Keratinocyte (primary cell): ENCODE data around the gene CLDN18. TPM values are rescaled to one million over a fixed set of nuclear protein-coding genes. Genes with fewer than 3 reads are reported as not detected.

Experiments
- DNase-seq: peaks from one replicate; pipeline ENCODE4 v3.0.0-alpha.2; 2011; ENCODE audit warnings: low read depth, missing footprints, low spot score
- FAIRE-seq: peaks from 2 replicates; lab custom pipeline; 2011; peaks lifted over from hg19 to GRCh38; lab: Jason Lieb, UNC
- H2AFZ ChIP-seq: 2 replicates; pipeline ENCODE4 v1.6.0; 2012; ENCODE audit warnings: low read length, control low read depth, inconsistent platforms; ENCODE audit not compliant: control insufficient read depth
- H3K27ac ChIP-seq: 2 replicates; pipeline ENCODE4 v1.5.1; 2011; ENCODE audit warnings: low read length; ENCODE audit not compliant: control insufficient read depth, insufficient read depth
- H3K27me3 ChIP-seq: 3 replicates; pipeline ENCODE4 v1.6.0; 2011; ENCODE audit warnings: low read length; ENCODE audit not compliant: control insufficient read depth, insufficient read depth; ENCODE audit errors: extremely low read depth
- H3K36me3 ChIP-seq, 2 experiments: 2 replicates in 1 of 2; 3 replicates in 1 of 2; pipeline ENCODE4 v1.5.1; 2011; ENCODE audit warnings: low read length in 2 of 2, mild to moderate bottlenecking in 1 of 2; ENCODE audit not compliant: control insufficient read depth in 2 of 2, insufficient read depth in 2 of 2; ENCODE audit errors: extremely low read depth in 1 of 2
- H3K4me1 ChIP-seq: 3 replicates; pipeline ENCODE4 v1.5.1; 2011; ENCODE audit warnings: low read length; ENCODE audit not compliant: control insufficient read depth, insufficient read depth; ENCODE audit errors: extremely low read depth
- H3K4me2 ChIP-seq: 3 replicates; pipeline ENCODE4 v1.6.0; 2011; ENCODE audit warnings: low read depth, low read length; ENCODE audit not compliant: control insufficient read depth, insufficient read depth; ENCODE audit errors: extremely low read depth
- H3K4me3 ChIP-seq, 3 experiments: fragments of 200-600 bp in 1 of 3; sonication (generic) in 1 of 3; 2 replicates in 2 of 3; 3 replicates in 1 of 3; pipeline ENCODE4 v1.5.1; 2011 to 2016; ENCODE audit warnings: low read length in 3 of 3, mild to moderate bottlenecking in 3 of 3, control low read depth in 2 of 3, inconsistent platforms in 1 of 3, low read depth in 1 of 3, mixed read lengths in 1 of 3, mixed run types in 1 of 3, moderate library complexity in 1 of 3; ENCODE audit not compliant: control insufficient read depth in 2 of 3, insufficient read depth in 2 of 3; ENCODE audit errors: extremely low read depth in 1 of 3
- H3K79me2 ChIP-seq: 2 replicates; pipeline ENCODE4 v1.6.0; 2012; ENCODE audit warnings: low read length; ENCODE audit not compliant: control insufficient read depth, insufficient read depth
- H3K9ac ChIP-seq: 3 replicates; pipeline ENCODE4 v1.6.0; 2011; ENCODE audit warnings: low read length; ENCODE audit not compliant: control insufficient read depth, insufficient read depth; ENCODE audit errors: extremely low read depth
- H3K9me1 ChIP-seq: 3 replicates; pipeline ENCODE4 v1.6.0; 2011; ENCODE audit warnings: low read length; ENCODE audit not compliant: control insufficient read depth, insufficient read depth; ENCODE audit errors: extremely low read depth
- H3K9me3 ChIP-seq: 2 replicates; pipeline ENCODE4 v1.5.1; 2012; ENCODE audit warnings: low read depth, low read length; ENCODE audit not compliant: control insufficient read depth
- H4K20me1 ChIP-seq: 3 replicates; pipeline ENCODE4 v1.6.0; 2011; ENCODE audit warnings: low read length; ENCODE audit not compliant: control insufficient read depth, insufficient read depth; ENCODE audit errors: extremely low read depth
- CTCF ChIP-seq, 3 experiments: IDR thresholded peaks in 1 of 3; conservative IDR thresholded peaks in 1 of 3; optimal IDR thresholded peaks in 1 of 3; 2 replicates in 2 of 3; 3 replicates in 1 of 3; pipeline versions ENCODE3 to v1.5.1; 2011; ENCODE audit warnings: low read length in 3 of 3, mild to moderate bottlenecking in 3 of 3, moderate library complexity in 2 of 3, control low read depth in 1 of 3, inconsistent platforms in 1 of 3; ENCODE audit not compliant: insufficient read depth in 2 of 3; ENCODE audit errors: extremely low read depth in 1 of 3
- EZH2 ChIP-seq: IDR thresholded peaks from one replicate; pipeline ENCODE4 v1.6.1; 2012; ENCODE audit warnings: inconsistent platforms, mild to moderate bottlenecking, low read length, moderate library complexity
- dilution Hi-C: fragments of 300-500 bp; cut with MboI; formaldehyde crosslinking; loops from one replicate; pipeline ENCODE4 v1.7.0; 2020; ENCODE audit warnings: low sequenced_read_pairs; ENCODE audit not compliant: extremely low pct_ligation_motif_present
- polyA plus RNA-seq, 5 experiments: library from polyadenylated mRNA; depleted of rRNA in 3 of 5; stranded (reverse) in 3 of 5; stranded (forward) in 1 of 5; unstranded in 1 of 5; fragments of >200 nt; gene quantifications; 1 replicate in 1 of 5; 2 replicates in 3 of 5; 3 replicates in 1 of 5; pipeline versions ENCODE4 v1.2.1 to v1.2.3, GENCODE V29; 2011 to 2012; ENCODE audit warnings: missing spikeins in 2 of 5, low read depth in 1 of 5, low replicate concordance in 1 of 5

CLDN18 gene
- polyA plus RNA-seq, 1 donor (not counting 4 experiments of a cell fraction or from before 2014, with no cell fraction given), result not detected

GRCh38 chr3:138068579-138069174, 58.7 kb downstream of the CLDN18 start:
- no peak overlapping the region for H2AFZ ChIP-seq
- FAIRE-seq, result peak; percentile 89
- H3K9me3 ChIP-seq, result no peaks in the 10 kb centered on the region
- no peaks in the 10 kb centered on the region for H3K4me1 ChIP-seq
- no peak for DNase-seq
- no peaks in the 10 kb centered on the region for H3K9me1 ChIP-seq
- H3K4me3 ChIP-seq, result no peak overlapping the region
- no peaks in the 10 kb centered on the region for H3K79me2 ChIP-seq
- no peak overlapping the region for H3K9ac ChIP-seq
- no peaks in the 10 kb centered on the region for H4K20me1 ChIP-seq
- TF ChIP-seq EZH2 (no peak), CTCF (optimal IDR thresholded peaks at IDR 0.05 in 1 of 3, IDR thresholded peaks at IDR 0.05 in 1 of 3, conservative IDR thresholded peaks at IDR 0.05 in 1 of 3; ENCODE audit: extremely low read depth in 1 of 3, insufficient read depth in 2 of 3, low read length in 3 of 3) (peak; percentile 97 to 100 (median 98))
- dilution Hi-C loops, result no loop called here
- H3K36me3 ChIP-seq, result peaks cover 0 to 1% of the 10 kb centered on the region in 2 experiments
- no peaks in the 10 kb centered on the region for H3K27me3 ChIP-seq
- no peak overlapping the region for H3K4me2 ChIP-seq
- H3K27ac ChIP-seq, result no peak overlapping the region

GRCh38 chr3:138070006-138070405, 60.0 kb downstream of the CLDN18 start:
- H3K4me3 ChIP-seq, result no peak overlapping the region
- H3K36me3 ChIP-seq, result peaks cover 0 to 1% of the 10 kb centered on the region in 2 experiments
- no peak overlapping the region for H3K27ac ChIP-seq
- H3K4me2 ChIP-seq, result no peak overlapping the region
- no peaks in the 10 kb centered on the region for H3K9me1 ChIP-seq
- dilution Hi-C loops, result no loop called here
- no peak overlapping the region for H3K9ac ChIP-seq
- H3K79me2 ChIP-seq, result no peaks in the 10 kb centered on the region
- H3K27me3 ChIP-seq, result no peaks in the 10 kb centered on the region
- H3K9me3 ChIP-seq, result no peaks in the 10 kb centered on the region
- no peak for TF ChIP-seq CTCF (optimal IDR thresholded peaks at IDR 0.05 in 1 of 3, IDR thresholded peaks at IDR 0.05 in 1 of 3, conservative IDR thresholded peaks at IDR 0.05 in 1 of 3; ENCODE audit: extremely low read depth in 1 of 3, insufficient read depth in 2 of 3, low read length in 3 of 3)
- TF ChIP-seq EZH2, result no peak
- FAIRE-seq, result no peak
- no peaks in the 10 kb centered on the region for H4K20me1 ChIP-seq
- no peak for DNase-seq
- H2AFZ ChIP-seq, result no peak overlapping the region
- H3K4me1 ChIP-seq, result no peaks in the 10 kb centered on the region
